ENCODE data around the gene METAP2.

Gene METAP2

DNA sequence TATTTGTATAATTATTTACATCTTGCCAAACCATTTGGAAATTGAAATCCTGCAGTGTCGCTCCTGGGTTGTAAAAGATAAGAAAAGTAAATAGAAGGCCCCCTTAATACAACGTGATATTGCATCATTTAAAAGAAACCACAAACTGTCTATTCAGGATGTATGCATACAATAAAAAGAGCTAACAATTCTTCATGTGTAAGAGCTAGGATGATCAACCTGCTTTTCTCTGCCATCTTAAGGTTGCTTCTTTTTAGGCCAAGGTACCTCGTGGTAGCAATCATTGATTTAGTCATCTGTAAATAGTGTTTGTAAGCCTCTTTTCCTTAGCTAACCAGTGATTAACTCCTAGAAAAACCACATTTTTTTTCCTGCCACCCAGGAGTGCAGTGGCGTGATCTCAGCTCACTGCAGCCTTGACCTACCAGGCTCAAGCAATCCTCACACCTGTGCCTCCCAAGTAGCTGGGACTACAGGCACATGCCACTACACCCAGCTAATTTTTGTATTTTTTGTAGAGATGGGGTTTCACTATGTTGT is 80.7 kb downstream of the METAP2 start:
- TF ChIP-seq, protein P1, sequence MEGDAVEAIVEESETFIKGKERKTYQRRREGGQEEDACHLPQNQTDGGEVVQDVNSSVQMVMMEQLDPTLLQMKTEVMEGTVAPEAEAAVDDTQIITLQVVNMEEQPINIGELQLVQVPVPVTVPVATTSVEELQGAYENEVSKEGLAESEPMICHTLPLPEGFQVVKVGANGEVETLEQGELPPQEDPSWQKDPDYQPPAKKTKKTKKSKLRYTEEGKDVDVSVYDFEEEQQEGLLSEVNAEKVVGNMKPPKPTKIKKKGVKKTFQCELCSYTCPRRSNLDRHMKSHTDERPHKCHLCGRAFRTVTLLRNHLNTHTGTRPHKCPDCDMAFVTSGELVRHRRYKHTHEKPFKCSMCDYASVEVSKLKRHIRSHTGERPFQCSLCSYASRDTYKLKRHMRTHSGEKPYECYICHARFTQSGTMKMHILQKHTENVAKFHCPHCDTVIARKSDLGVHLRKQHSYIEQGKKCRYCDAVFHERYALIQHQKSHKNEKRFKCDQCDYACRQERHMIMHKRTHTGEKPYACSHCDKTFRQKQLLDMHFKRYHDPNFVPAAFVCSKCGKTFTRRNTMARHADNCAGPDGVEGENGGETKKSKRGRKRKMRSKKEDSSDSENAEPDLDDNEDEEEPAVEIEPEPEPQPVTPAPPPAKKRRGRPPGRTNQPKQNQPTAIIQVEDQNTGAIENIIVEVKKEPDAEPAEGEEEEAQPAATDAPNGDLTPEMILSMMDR (IDR thresholded peaks at IDR 0.05; ENCODE audit: low read depth, low read length): no peak
- in situ Hi-C loops (cut with HindIII; ENCODE audit: low sequenced_read_pairs): no loop called here
- DNase-seq (ENCODE audit: low read depth, low spot score): no peak
- no peak overlapping the region for H3K4me3 ChIP-seq (ENCODE audit: low read depth, low read length)

GRCh38 chr12:95557625-95558024 is 83.7 kb downstream of the METAP2 start:
- no peak for DNase-seq (ENCODE audit: low read depth, low spot score)
- H3K4me3 ChIP-seq (ENCODE audit: low read depth, low read length): no peak overlapping the region
- TF ChIP-seq, protein P1 (IDR thresholded peaks at IDR 0.05; ENCODE audit: low read depth, low read length): no peak
- in situ Hi-C loops (cut with HindIII; ENCODE audit: low sequenced_read_pairs): no loop called here

All from astrocyte of the spinal cord (primary cell).